Mesendoderm (in vitro differentiated cells): Measurements from ENCODE around the gene CRELD1.

Experiments
- DNase-seq: peaks from one replicate; pipeline ENCODE4 v3.0.0; 2013
- H2AK5ac ChIP-seq: 2 replicates; pipeline ENCODE4 v1.6.1; 2013; ENCODE audit warnings: low read length, inconsistent platforms
- H2BK120ac ChIP-seq: 2 replicates; pipeline ENCODE4 v1.6.1; 2013; ENCODE audit warnings: low read depth, mild to moderate bottlenecking, low read length, moderate library complexity, mixed read lengths
- H2BK15ac ChIP-seq: replicated peaks from 2 replicates; pipeline ENCODE4 v1.6.1; 2013; ENCODE audit warnings: low read depth, mild to moderate bottlenecking, moderate library complexity
- H2BK5ac ChIP-seq: 2 replicates; pipeline ENCODE4 v1.6.1; 2013; ENCODE audit warnings: low read length, inconsistent platforms
- H3K18ac ChIP-seq: 2 replicates; pipeline ENCODE4 v1.6.1; 2013; ENCODE audit warnings: mild to moderate bottlenecking, low read length, mixed read lengths
- H3K23ac ChIP-seq: one replicate; pipeline ENCODE4 v1.6.1; 2013; ENCODE audit warnings: low read length
- H3K27ac ChIP-seq: 2 replicates; pipeline ENCODE4 v1.5.1; 2013; ENCODE audit warnings: low read depth, mild to moderate bottlenecking, inconsistent platforms, low read length, moderate library complexity
- H3K27me3 ChIP-seq: 2 replicates; pipeline ENCODE4 v1.6.1; 2013; ENCODE audit warnings: low read length, control low read depth, mild to moderate bottlenecking, inconsistent platforms; ENCODE audit not compliant: insufficient read depth, poor library complexity
- H3K36me3 ChIP-seq: 2 replicates; pipeline ENCODE4 v1.6.1; 2013; ENCODE audit warnings: low read length, inconsistent platforms; ENCODE audit not compliant: control insufficient read depth, insufficient read depth
- H3K4ac ChIP-seq: one replicate; pipeline ENCODE4 v1.6.1; 2013; ENCODE audit warnings: low read depth, mild to moderate bottlenecking, low read length, moderate library complexity
- H3K4me1 ChIP-seq: 2 replicates; pipeline ENCODE4 v1.6.1; 2013; ENCODE audit warnings: low read depth, low read length, inconsistent platforms; ENCODE audit not compliant: control insufficient read depth
- H3K4me2 ChIP-seq: 2 replicates; pipeline ENCODE4 v1.6.1; 2013; ENCODE audit warnings: low read length
- H3K4me3 ChIP-seq: 2 replicates; pipeline ENCODE4 v1.5.1; 2013; ENCODE audit warnings: mild to moderate bottlenecking, low read length
- H3K56ac ChIP-seq: one replicate; pipeline ENCODE4 v1.6.1; 2013; ENCODE audit warnings: low read length
- H3K79me1 ChIP-seq: 2 replicates; pipeline ENCODE4 v1.6.1; 2013; ENCODE audit warnings: low read length, inconsistent platforms
- H3K79me2 ChIP-seq: 2 replicates; pipeline ENCODE4 v1.6.1; 2013; ENCODE audit warnings: mild to moderate bottlenecking, low read length; ENCODE audit not compliant: control insufficient read depth, insufficient read depth
- H3K9ac ChIP-seq: 2 replicates; pipeline ENCODE4 v1.6.1; 2013; ENCODE audit warnings: low read length, inconsistent platforms
- H4K5ac ChIP-seq: one replicate; pipeline ENCODE4 v1.6.1; 2013; ENCODE audit warnings: low read length
- H4K8ac ChIP-seq: one replicate; pipeline ENCODE4 v1.6.1; 2013; ENCODE audit warnings: low read depth, mild to moderate bottlenecking, control low read depth, low read length, moderate library complexity
- WGBS: extraction: QIAGEN DNeasy Blood & Tissue Kit; methylation state at CpG from one replicate; pipeline ENCODE4 v1.1.7; 2013; ENCODE audit warnings: low lambda C conversion rate, missing lambda C conversion rate; ENCODE audit not compliant: insufficient coverage; ENCODE audit errors: extremely low coverage; 5-methylcytosine and 5-hydroxymethylcytosine counted together

CRELD1 gene

DNA sequence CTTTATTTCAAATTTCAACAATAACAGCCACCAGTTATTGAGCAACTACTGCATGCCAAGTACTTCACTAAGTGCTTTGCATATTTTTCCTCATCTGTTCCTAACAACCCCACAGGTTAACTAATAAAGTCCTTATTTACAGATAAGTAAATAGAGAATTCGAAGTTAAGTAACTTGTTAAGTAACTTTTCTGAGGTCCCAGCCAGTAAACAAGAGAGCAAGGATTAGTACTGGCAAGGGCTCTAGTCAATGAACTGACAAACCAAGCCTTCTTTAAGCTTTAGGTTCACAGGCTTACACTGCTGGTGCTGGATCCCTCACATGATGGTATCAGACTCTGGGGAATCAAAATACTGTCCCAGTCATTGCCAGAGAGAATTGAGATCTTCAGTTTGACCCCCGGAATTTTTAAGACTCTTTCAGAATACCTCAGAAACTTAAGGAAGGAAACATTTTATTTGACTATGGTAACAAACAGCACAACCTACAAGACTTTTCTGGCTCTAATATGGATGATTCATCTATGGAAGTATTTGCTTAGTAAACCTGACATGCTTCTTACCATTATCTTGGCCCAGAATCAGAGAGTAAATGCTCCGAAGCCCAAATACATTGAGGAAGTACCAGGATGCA, 36.5 kb downstream of the CRELD1 start:
- Histone ChIP-seq H2BK15ac (no peak overlapping the region), H3K4me3 (no peak overlapping the region), H3K9ac (no peak overlapping the region), H3K27me3 (no peaks in the 10 kb centered on the region), H4K8ac (no peak overlapping the region), H3K4me1 (no peaks in the 10 kb centered on the region), H4K5ac (no peak overlapping the region), H3K56ac (no peak overlapping the region), H3K79me2 (no peaks in the 10 kb centered on the region), H3K4ac (no peak overlapping the region), H2BK120ac (no peak overlapping the region), H3K27ac (no peak overlapping the region), H3K79me1 (no peaks in the 10 kb centered on the region), H3K18ac (no peak overlapping the region), H2AK5ac (no peak overlapping the region), H3K36me3 (peaks cover 6% of the 10 kb centered on the region), H3K23ac (no peak overlapping the region), H2BK5ac (no peak overlapping the region), H3K4me2 (no peak overlapping the region)
- no CpG with 5 or more reads among the region's 3 CpGs for WGBS
- no peak for DNase-seq

DNA sequence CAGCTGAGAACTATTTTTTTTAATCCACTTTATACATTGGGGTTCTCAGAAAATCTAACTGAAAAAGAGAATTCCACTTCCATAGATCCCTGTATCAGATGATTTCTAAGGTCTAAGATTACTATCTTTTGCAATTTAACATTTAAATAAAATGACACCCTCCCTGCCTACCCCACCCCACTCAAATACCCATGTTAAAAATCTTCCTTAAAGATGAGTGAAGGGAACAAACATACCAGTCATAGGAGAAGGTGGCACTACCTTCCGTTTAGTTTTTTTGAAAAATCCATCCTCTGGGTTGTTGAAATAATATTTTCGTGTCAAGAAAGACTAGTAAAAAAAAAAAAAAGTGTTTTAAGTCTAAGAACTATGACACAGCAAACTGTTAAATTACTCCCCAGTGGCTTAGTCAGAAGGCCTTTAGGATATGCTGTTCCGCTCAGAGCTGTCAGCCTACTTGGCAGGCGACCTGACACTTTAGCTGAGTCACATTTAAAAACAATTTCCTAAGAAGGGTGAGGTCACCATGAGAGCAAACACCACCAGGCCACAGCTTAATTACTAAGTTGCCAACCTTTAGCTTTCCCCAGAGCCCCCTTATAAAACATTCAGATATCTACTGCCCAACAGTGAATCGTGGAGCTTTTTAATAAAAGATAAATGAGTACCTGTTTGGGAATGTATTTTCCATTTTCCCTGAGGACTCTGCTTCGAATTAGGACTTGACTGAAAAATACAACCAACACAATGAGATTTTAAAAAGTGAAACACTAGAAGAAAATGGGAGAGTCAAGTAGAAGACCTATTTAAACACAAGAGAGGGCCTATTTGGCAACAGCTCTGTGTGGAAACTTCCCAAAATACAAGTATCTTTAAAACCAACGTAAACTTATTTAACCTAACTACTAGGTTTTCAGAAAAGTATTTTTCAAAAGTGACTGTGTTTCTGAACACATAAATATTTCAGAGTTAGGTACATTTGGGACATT, 43.4 kb downstream of the CRELD1 start:
- H3K56ac ChIP-seq, result no peak overlapping the region
- peak overlapping the region; percentile 36 for H3K27ac ChIP-seq
- no peaks in the 10 kb centered on the region for H3K79me2 ChIP-seq
- H2BK120ac ChIP-seq, result no peak overlapping the region
- no peak overlapping the region for H2BK5ac ChIP-seq
- H3K9ac ChIP-seq, result no peak overlapping the region
- H3K4me2 ChIP-seq, result no peak overlapping the region
- no peak overlapping the region for H3K4me3 ChIP-seq
- H2AK5ac ChIP-seq, result no peak overlapping the region
- H3K4me1 ChIP-seq, result no peaks in the 10 kb centered on the region
- H3K27me3 ChIP-seq, result no peaks in the 10 kb centered on the region
- H4K8ac ChIP-seq, result no peak overlapping the region
- no peak overlapping the region for H3K18ac ChIP-seq
- H3K4ac ChIP-seq, result no peak overlapping the region
- WGBS, result no CpG with 5 or more reads among the region's 7 CpGs
- no peak overlapping the region for H3K23ac ChIP-seq
- peaks cover 5% of the 10 kb centered on the region for H3K36me3 ChIP-seq
- H3K79me1 ChIP-seq, result peaks cover 4% of the 10 kb centered on the region
- DNase-seq, result peak; percentile 90
- peak overlapping the region; percentile 85 for H2BK15ac ChIP-seq
- H4K5ac ChIP-seq, result no peak overlapping the region

DNA sequence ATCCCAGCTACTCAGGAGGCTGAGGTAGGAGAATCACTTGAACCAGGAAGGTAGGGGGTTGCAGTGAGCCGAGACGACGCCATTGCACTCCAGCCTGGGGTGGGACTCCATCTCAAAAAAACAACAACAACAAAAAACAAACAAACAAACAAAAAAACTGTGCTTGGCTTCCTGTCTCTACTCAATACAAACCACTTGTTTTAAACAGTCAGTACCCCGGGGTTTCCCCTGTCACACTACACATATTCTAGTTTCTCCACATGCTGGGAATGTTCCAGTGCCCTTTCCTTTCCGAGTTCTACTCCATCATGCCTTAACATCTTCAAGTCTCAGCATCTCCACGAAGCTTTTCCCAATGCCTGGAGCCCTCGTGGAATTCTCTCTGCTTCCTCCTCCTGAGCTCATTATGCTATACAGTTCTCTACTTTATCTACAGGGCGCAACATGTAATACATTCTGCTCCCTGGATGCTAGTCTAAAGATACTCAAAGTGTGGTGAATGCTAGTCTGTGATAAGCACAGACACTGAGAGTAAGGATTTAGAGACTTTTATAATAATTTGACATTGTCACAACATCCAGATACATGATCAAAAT, 45.2 kb downstream of the CRELD1 start:
- H2AK5ac ChIP-seq, result no peak overlapping the region
- H3K4me1 ChIP-seq, result no peaks in the 10 kb centered on the region
- H2BK120ac ChIP-seq, result no peak overlapping the region
- no peak overlapping the region for H2BK5ac ChIP-seq
- no peak overlapping the region for H3K27ac ChIP-seq
- H3K4me2 ChIP-seq, result no peak overlapping the region
- WGBS, result no CpG with 5 or more reads among the region's 8 CpGs
- no peaks in the 10 kb centered on the region for H3K79me2 ChIP-seq
- no peak overlapping the region for H4K8ac ChIP-seq
- no peak overlapping the region for H3K9ac ChIP-seq
- H3K27me3 ChIP-seq, result no peaks in the 10 kb centered on the region
- no peak overlapping the region for H3K18ac ChIP-seq
- H3K36me3 ChIP-seq, result peaks cover 5% of the 10 kb centered on the region
- H2BK15ac ChIP-seq, result no peak overlapping the region
- H3K23ac ChIP-seq, result no peak overlapping the region
- no peak for DNase-seq
- no peak overlapping the region for H4K5ac ChIP-seq
- no peak overlapping the region for H3K4ac ChIP-seq
- H3K4me3 ChIP-seq, result no peak overlapping the region
- no peak overlapping the region for H3K56ac ChIP-seq
- H3K79me1 ChIP-seq, result peaks cover 4% of the 10 kb centered on the region

DNA sequence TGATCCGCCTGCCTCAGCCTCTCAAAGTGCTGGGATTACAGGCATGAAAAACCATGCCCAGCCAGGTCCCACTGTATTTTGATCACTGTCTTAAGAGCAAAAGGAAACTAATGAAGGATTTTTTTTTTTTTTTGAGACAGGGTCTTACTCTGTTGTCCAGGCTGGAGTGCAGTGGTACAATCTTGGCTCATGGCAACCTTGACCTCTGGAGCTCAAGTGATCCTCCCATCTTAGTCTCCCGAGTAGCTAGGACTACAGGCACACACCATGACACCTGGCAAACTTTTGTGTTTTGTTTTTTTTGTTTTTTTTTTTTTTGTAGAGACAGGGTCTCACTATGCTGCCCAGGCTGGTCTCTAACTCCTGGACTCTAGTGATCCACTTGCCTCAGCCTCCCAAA, 46.6 kb downstream of the CRELD1 start:
- Histone ChIP-seq H3K56ac (no peak overlapping the region), H3K4ac (no peak overlapping the region), H3K27me3 (no peaks in the 10 kb centered on the region), H2BK5ac (no peak overlapping the region), H3K18ac (no peak overlapping the region), H3K27ac (no peak overlapping the region), H3K4me1 (no peaks in the 10 kb centered on the region), H4K8ac (no peak overlapping the region), H3K23ac (no peak overlapping the region), H4K5ac (no peak overlapping the region), H3K79me2 (peaks cover under 1% of the 10 kb centered on the region), H3K79me1 (peaks cover 4% of the 10 kb centered on the region), H3K36me3 (peaks cover 5% of the 10 kb centered on the region), H3K4me3 (no peak overlapping the region), H3K9ac (no peak overlapping the region), H2AK5ac (no peak overlapping the region), H3K4me2 (no peak overlapping the region), H2BK15ac (no peak overlapping the region), H2BK120ac (no peak overlapping the region)
- WGBS, result no CpG with 5 or more reads among the region's 2 CpGs
- no peak for DNase-seq

DNA sequence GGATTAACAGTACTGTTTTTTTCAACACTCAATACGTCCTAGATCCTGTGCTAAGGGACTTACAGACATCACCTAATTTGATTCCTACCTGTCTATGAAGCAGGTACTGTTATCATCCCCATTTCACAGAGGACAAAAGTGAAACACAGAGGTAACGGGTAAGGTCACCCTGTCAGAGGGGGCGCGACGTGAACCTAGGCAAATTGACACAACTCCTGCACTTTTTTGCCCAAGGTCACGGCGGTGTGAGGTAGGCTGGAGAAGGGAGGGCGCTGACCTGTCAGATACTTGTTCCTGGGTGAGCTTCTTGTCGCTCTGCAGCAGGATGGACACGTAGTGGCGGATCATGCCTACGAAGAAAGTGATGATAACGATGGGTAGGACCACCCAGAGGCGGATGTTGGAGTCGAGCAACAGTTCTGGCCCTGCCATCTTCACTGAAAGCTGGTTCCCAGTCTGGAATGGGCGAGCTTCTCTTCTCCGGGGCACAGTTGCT, 52.6 kb downstream of the CRELD1 start:
- H3K23ac ChIP-seq, result no peak overlapping the region
- no peaks in the 10 kb centered on the region for H3K36me3 ChIP-seq
- no peak overlapping the region for H2AK5ac ChIP-seq
- H2BK15ac ChIP-seq, result no peak overlapping the region
- WGBS, result no CpG with 5 or more reads among the region's 17 CpGs
- no peak overlapping the region for H4K8ac ChIP-seq
- H3K18ac ChIP-seq, result no peak overlapping the region
- no peak for DNase-seq
- H4K5ac ChIP-seq, result peak overlapping the region; percentile 62
- H3K9ac ChIP-seq, result peak overlapping the region; percentile 85
- H3K4ac ChIP-seq, result no peak overlapping the region
- peak overlapping the region; percentile 82 for H3K4me2 ChIP-seq
- H3K27ac ChIP-seq, result no peak overlapping the region
- H3K56ac ChIP-seq, result peak overlapping the region; percentile 81
- peaks cover 26% of the 10 kb centered on the region for H3K79me2 ChIP-seq
- H3K4me3 ChIP-seq, result peak overlapping the region; percentile 88
- no peaks in the 10 kb centered on the region for H3K27me3 ChIP-seq
- no peak overlapping the region for H2BK5ac ChIP-seq
- peaks cover 5% of the 10 kb centered on the region for H3K79me1 ChIP-seq
- H2BK120ac ChIP-seq, result no peak overlapping the region
- peaks cover 2% of the 10 kb centered on the region for H3K4me1 ChIP-seq
